ENCODE measurements around the gene TTLL11.

DNA sequence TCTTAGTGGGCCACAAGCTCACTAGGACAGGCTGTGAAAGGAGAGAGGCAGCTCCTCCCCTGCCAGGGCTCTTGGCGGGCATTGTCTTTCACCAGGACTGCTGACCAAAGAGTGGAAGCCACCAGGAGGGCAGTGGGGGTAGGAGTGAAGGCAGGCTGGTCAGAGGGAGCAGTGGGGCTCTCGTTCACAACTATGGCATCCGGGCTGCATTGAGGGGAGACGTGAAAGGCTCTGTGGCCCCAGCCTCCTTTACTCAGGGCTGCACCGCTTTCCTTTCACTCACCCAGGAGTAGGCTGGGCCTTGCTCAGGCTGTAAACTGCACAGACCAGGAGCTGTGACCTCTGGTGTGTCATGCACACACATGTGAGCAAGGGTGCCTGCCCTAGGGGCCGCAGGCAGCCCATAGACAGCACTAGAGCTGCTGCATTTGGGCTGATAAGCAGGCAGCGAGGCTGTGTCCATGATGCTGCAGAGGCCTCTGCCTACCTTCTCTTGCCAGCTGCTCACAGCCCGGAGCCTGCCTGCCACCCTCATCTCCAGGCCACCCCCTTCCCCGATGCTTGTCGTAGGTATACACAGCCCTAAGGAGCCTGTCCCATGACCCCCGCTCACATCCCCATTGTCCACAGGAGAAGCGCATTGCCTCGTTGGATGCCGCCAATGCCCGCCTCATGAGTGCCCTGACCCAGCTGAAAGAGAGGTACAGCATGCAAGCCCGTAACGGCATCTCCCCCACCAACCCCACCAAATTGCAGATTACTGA is 311.2 kb downstream of the TTLL11 start:
- TF ChIP-seq EP300 (IDR thresholded peaks at IDR 0.05) (no peak), POLR2A (IDR thresholded peaks at IDR 0.05) (no peak), CTCF (IDR thresholded peaks at IDR 0.05) (no peak)

All from gastroesophageal sphincter (tissue), 3 donors.